ENCODE results near the gene RNF31. TPM values are rescaled to one million over a fixed set of nuclear protein-coding genes. Genes with fewer than 3 reads are reported as not detected.

The RNF31 gene
- total and polyA plus RNA-seq, 2 experiments from 2014 or later: 42.1 to 134 TPM

GRCh38 chr14:24188251-24189058, 41.2 kb downstream of the RNF31 start, which contains the start of gene IPO4:
TSS of gene IPO4 (minus strand) at chr14:24188816. CDS start at chr14:24188787, 29 bp downstream.
- Histone ChIP-seq H3K9me3 (ENCODE audit: low read depth) (no peaks in the 10 kb centered on the region), H3K36me3 (peaks cover 20% of the 10 kb centered on the region), H3K4me1 (ENCODE audit: low read depth) (no peaks in the 10 kb centered on the region), H3K4me3 (peak within 1 kb of the TSS; percentile 51), H3K27me3 (no peaks in the 10 kb centered on the region), H3K27ac (peak within 1 kb of the TSS; percentile 63)
- TF ChIP-seq, protein P1, sequence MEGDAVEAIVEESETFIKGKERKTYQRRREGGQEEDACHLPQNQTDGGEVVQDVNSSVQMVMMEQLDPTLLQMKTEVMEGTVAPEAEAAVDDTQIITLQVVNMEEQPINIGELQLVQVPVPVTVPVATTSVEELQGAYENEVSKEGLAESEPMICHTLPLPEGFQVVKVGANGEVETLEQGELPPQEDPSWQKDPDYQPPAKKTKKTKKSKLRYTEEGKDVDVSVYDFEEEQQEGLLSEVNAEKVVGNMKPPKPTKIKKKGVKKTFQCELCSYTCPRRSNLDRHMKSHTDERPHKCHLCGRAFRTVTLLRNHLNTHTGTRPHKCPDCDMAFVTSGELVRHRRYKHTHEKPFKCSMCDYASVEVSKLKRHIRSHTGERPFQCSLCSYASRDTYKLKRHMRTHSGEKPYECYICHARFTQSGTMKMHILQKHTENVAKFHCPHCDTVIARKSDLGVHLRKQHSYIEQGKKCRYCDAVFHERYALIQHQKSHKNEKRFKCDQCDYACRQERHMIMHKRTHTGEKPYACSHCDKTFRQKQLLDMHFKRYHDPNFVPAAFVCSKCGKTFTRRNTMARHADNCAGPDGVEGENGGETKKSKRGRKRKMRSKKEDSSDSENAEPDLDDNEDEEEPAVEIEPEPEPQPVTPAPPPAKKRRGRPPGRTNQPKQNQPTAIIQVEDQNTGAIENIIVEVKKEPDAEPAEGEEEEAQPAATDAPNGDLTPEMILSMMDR (IDR thresholded peaks at IDR 0.05; ENCODE audit: low read depth, low read length): no peak
- peak; percentile 98 to 99 for DNase-seq (ENCODE audit: low read depth in 1 of 2, low spot score in 1 of 2)

DNA sequence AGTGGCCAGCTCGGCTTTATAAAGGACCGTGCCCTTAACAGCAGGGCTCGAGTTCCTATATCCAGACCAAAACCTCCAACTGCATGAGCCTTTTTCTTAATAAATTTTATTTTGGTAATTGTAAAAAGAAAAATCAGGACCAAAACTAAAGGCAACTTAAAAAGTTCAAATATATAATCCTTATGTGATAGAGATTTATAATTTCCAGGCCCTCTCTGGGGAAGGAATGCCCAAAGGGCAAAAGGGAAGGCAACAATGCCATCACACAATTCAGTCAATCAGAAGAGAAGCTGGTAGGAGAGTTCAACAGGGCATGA, 41.7 kb downstream of the RNF31 start:
- TF ChIP-seq, protein P1 (IDR thresholded peaks at IDR 0.05; ENCODE audit: low read depth, low read length): no peak
- H3K36me3 ChIP-seq: peaks cover 20% of the 10 kb centered on the region
- no peaks in the 10 kb centered on the region for H3K4me1 ChIP-seq (ENCODE audit: low read depth)
- DNase-seq (ENCODE audit: low read depth in 1 of 2, low spot score in 1 of 2): no peak
- no peaks in the 10 kb centered on the region for H3K27me3 ChIP-seq
- H3K9me3 ChIP-seq (ENCODE audit: low read depth): no peaks in the 10 kb centered on the region
- peak overlapping the region; percentile 63 for H3K27ac ChIP-seq
- no peak overlapping the region for H3K4me3 ChIP-seq

DNA sequence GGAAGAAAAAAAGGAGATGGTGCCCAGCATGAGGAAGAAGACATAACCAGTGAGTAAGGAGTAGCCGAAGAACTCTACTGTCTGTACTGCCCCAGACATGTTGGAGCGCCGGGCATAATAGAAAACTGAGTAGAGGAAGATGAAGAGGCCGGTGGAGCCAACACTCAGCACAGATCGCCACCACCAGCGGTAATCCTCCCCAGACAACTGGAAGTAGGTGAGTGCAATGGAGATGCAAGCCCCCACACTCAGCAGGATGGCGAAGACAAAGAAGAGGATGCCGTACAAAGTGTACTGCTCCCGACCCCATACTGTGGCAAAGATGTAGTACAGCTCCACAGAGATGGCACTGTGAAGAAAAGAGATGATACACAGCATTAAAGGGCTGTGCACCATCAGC, 42.2 kb downstream of the RNF31 start:
- H3K27ac ChIP-seq: peak overlapping the region; percentile 63
- H3K4me3 ChIP-seq: no peak overlapping the region
- no peak for DNase-seq (ENCODE audit: low read depth in 1 of 2, low spot score in 1 of 2)
- no peaks in the 10 kb centered on the region for H3K9me3 ChIP-seq (ENCODE audit: low read depth)
- no peaks in the 10 kb centered on the region for H3K4me1 ChIP-seq (ENCODE audit: low read depth)
- TF ChIP-seq, protein P1 (IDR thresholded peaks at IDR 0.05; ENCODE audit: low read depth, low read length): no peak
- H3K27me3 ChIP-seq: no peaks in the 10 kb centered on the region
- H3K36me3 ChIP-seq: peaks cover 20% of the 10 kb centered on the region

DNA sequence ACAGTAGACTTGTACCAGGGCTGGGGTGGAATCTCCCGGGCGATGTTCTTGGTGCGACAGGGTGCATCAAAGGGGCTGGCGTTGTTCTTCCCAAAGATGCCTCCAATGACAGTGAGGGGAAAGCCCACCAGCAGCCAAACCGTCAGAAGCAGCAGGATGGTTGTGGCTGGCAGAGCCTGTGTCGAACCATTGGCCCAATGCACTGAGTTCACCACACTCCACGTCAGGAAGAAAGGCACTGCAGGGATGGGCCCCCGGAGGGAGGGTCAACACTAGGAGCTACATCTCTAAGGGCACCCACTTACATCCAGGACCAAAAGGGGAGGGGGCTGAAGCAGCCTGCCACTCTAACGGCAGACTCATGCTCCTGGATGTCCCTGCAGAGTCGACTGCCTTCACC, 43.1 kb downstream of the RNF31 start:
- DNase-seq (ENCODE audit: low read depth in 1 of 2, low spot score in 1 of 2): no peak
- Histone ChIP-seq H3K36me3 (peaks cover 20% of the 10 kb centered on the region), H3K27ac (no peak overlapping the region), H3K9me3 (ENCODE audit: low read depth) (no peaks in the 10 kb centered on the region), H3K27me3 (no peaks in the 10 kb centered on the region), H3K4me1 (ENCODE audit: low read depth) (no peaks in the 10 kb centered on the region), H3K4me3 (no peak overlapping the region)
- TF ChIP-seq, protein P1 (IDR thresholded peaks at IDR 0.05; ENCODE audit: low read depth, low read length): no peak

DNA sequence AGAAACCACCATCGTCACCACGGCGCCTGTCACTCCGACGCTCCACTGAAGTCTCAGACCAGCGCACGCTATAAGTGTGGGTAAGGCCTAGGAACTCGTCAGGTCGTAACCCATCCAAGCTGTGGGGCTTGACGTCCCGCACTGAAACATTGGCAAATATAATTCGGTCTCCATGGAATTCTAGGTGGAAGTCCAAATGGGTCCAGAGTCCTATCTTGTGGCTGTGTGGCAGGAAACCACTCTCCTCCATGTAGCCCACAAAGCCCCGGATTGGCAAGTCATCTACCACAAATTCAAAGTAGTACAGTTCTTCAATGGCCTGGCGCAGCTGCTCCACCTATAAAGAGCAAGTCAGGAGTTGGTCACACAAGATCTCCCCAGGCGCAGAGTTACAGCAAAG, 45.6 kb downstream of the RNF31 start:
- H3K36me3 ChIP-seq: peaks cover 9% of the 10 kb centered on the region
- H3K27me3 ChIP-seq: no peaks in the 10 kb centered on the region
- TF ChIP-seq, protein P1 (IDR thresholded peaks at IDR 0.05; ENCODE audit: low read depth, low read length): no peak
- no peaks in the 10 kb centered on the region for H3K9me3 ChIP-seq (ENCODE audit: low read depth)
- no peak overlapping the region for H3K4me3 ChIP-seq
- H3K4me1 ChIP-seq (ENCODE audit: low read depth): peaks cover 4% of the 10 kb centered on the region
- H3K27ac ChIP-seq: no peak overlapping the region
- DNase-seq (ENCODE audit: low read depth in 1 of 2, low spot score in 1 of 2): no peak

All from cardiac muscle cell (in vitro differentiated cells and primary cell).